ENCODE data around the gene GLOD4.
A peak's percentile ranks its signal among the peaks of the same experiment; 100 is the strongest.

The GLOD4 gene

GRCh38 chr17:752620-753219, 29.4 kb downstream of the GLOD4 start:
- Histone ChIP-seq H3K4me3 (ENCODE audit: low read depth, low read length) (peak overlapping the region; percentile 97), H3K9ac (ENCODE audit: low read length) (peak overlapping the region; percentile 11), H4K91ac (ENCODE audit: low read depth, low read length) (peak overlapping the region; percentile 89), H3K23ac (ENCODE audit: low read length) (no peak overlapping the region), H3K36me3 (ENCODE audit: control insufficient read depth in 1 of 2, insufficient read depth in 2 of 2, low read length in 2 of 2) (peaks cover 11 to 13% of the 10 kb centered on the region in 2 experiments), H3K79me2 (ENCODE audit: control insufficient read depth, insufficient read depth, low read length, poor library complexity) (peaks cover 14% of the 10 kb centered on the region), H3K18ac (ENCODE audit: low read length) (peak overlapping the region; percentile 84), H3K79me1 (ENCODE audit: low read length) (peaks cover 11% of the 10 kb centered on the region), H4K8ac (ENCODE audit: low read depth, low read length) (peak overlapping the region; percentile 97), H2AK5ac (ENCODE audit: low read length) (peak overlapping the region; percentile 80), H3K27ac (ENCODE audit: low read depth, low read length) (no peak overlapping the region), H2BK5ac (ENCODE audit: low read depth, low read length, poor library complexity) (peak overlapping the region; percentile 29), H3K27me3 (ENCODE audit: insufficient read depth, low read length) (no peaks in the 10 kb centered on the region), H4K12ac (ENCODE audit: low read depth, low read length) (peak overlapping the region; percentile 95), H3K4ac (ENCODE audit: low read depth, low read length) (peak overlapping the region; percentile 66), H3K4me1 (ENCODE audit: control insufficient read depth in 1 of 2, insufficient read depth in 2 of 2, low read length in 2 of 2) (peaks cover 9 to 11% of the 10 kb centered on the region in 2 experiments), H3K9me3 (ENCODE audit: insufficient read depth, low read depth, low read length) (peaks cover 5% of the 10 kb centered on the region), H3K4me2 (ENCODE audit: low read length) (peak overlapping the region; percentile 76), H3K14ac (ENCODE audit: low read length) (peak overlapping the region; percentile 89), H2BK12ac (ENCODE audit: low read length) (peak overlapping the region; percentile 33), H2AFZ (ENCODE audit: insufficient read depth, low read length, poor library complexity) (peak overlapping the region; percentile 85), H2BK120ac (ENCODE audit: insufficient read depth, low read length, poor library complexity) (peak overlapping the region; percentile 40)
- no CpG with 5 or more reads among the region's 43 CpGs for WGBS (ENCODE audit: extremely low coverage, insufficient coverage, insufficient read length)
- peak in 1 of 2 donors; percentile 16 for DNase-seq

DNA sequence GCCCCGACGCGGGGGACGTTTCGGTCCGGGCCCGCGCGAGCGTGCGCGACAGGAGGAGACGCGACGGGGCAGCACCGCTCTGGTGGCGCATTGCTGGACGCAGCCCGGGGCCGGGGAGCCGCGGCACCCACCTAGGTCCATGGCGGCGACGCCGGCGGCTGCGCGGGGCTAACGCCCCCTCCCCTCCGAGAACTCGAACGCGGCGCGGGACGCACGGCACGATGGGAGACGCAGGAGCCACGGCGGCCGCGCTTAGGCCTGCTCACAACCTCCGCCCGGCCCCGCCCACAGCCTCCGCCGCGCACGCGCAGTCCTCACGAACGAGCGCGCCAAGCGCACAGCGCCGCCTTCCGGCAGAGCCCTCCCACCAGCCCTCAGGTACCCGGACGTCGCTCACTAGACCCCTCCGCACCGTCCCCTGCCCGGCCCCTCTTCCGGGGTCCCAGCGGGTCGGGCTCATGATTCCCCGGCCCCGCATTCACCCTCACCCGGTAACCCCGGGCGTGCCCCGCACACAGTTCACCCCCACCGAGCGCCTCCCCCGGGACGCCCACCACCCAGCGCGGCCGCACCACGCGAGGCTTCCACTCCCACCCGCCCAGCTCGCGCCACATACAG, 30.0 kb downstream of the GLOD4 start, which contains the start of gene GEMIN4:
GEMIN4 (minus strand) TSS at position 263 of the 618 bp plus-strand sequence; CDS start at position 141, 122 bp downstream.
- peaks cover 11% of the 10 kb centered on the region for H3K79me1 ChIP-seq (ENCODE audit: low read length)
- H4K91ac ChIP-seq (ENCODE audit: low read depth, low read length), result peak within 1 kb of the TSS; percentile 89
- H3K4me3 ChIP-seq (ENCODE audit: low read depth, low read length), result peak within 1 kb of the TSS; percentile 97
- WGBS (ENCODE audit: extremely low coverage, insufficient coverage, insufficient read length), result no CpG with 5 or more reads among the region's 87 CpGs
- peaks cover 14% of the 10 kb centered on the region for H3K79me2 ChIP-seq (ENCODE audit: control insufficient read depth, insufficient read depth, low read length, poor library complexity)
- H2BK5ac ChIP-seq (ENCODE audit: low read depth, low read length, poor library complexity), result peak within 1 kb of the TSS; percentile 29
- peak within 1 kb of the TSS; percentile 66 for H3K4ac ChIP-seq (ENCODE audit: low read depth, low read length)
- H3K9ac ChIP-seq (ENCODE audit: low read length), result peak within 1 kb of the TSS; percentile 81
- H3K14ac ChIP-seq (ENCODE audit: low read length), result peak within 1 kb of the TSS; percentile 89
- no peaks in the 10 kb centered on the region for H3K27me3 ChIP-seq (ENCODE audit: insufficient read depth, low read length)
- H3K4me2 ChIP-seq (ENCODE audit: low read length), result peak within 1 kb of the TSS; percentile 76
- H2BK12ac ChIP-seq (ENCODE audit: low read length), result peak within 1 kb of the TSS; percentile 33
- no peak within 1 kb of the TSS for H3K23ac ChIP-seq (ENCODE audit: low read length)
- no peak within 1 kb of the TSS for H3K27ac ChIP-seq (ENCODE audit: low read depth, low read length)
- peak within 1 kb of the TSS; percentile 95 for H4K12ac ChIP-seq (ENCODE audit: low read depth, low read length)
- H3K9me3 ChIP-seq (ENCODE audit: insufficient read depth, low read depth, low read length), result peaks cover 6% of the 10 kb centered on the region
- H3K18ac ChIP-seq (ENCODE audit: low read length), result peak within 1 kb of the TSS; percentile 84
- H2AK5ac ChIP-seq (ENCODE audit: low read length), result peak within 1 kb of the TSS; percentile 80
- H2AFZ ChIP-seq (ENCODE audit: insufficient read depth, low read length, poor library complexity), result peak within 1 kb of the TSS; percentile 85
- H3K4me1 ChIP-seq (ENCODE audit: control insufficient read depth in 1 of 2, insufficient read depth in 2 of 2, low read length in 2 of 2), result peaks cover 9 to 11% of the 10 kb centered on the region in 2 experiments
- DNase-seq, result peak; percentile 82 to 95
- peak within 1 kb of the TSS; percentile 97 for H4K8ac ChIP-seq (ENCODE audit: low read depth, low read length)
- peaks cover 17 to 19% of the 10 kb centered on the region in 2 experiments for H3K36me3 ChIP-seq (ENCODE audit: control insufficient read depth in 1 of 2, insufficient read depth in 2 of 2, low read length in 2 of 2)
- H2BK120ac ChIP-seq (ENCODE audit: insufficient read depth, low read length, poor library complexity), result peak within 1 kb of the TSS; percentile 40

DNA sequence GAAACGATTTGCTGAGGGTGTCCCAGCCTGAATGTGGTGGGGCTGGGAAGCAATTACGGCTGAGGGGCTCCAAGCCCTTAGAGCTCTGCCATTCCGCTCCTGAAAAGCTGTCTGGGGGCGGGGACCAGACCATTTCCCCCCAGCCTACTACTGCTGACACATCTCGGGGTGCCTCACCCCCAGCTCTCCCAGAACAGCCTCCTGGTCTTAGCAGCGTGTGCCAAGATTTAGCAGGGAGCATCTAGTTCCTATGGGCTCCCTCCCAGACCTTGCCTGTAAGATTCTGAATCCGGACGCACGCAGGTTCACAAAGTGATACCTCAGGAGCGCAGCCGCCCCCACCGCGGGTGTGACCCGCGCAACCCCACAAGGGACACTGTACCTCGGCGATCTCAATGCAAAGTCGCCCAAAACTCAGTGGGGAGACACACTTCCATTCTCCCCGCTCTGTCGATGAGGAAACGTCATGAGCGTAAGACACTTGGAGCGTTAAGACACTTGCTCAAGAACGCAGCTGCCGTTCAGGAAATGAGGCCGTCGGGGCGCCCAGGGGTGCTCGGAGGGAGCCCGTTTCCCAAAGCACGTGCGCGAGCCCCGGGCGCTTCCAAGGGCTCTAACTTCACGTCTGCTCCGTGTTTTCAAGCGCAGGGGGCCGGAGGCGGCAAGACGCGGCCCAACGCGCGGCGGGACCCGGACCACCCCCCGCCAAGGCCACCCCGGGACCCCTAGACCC, 30.6 kb downstream of the GLOD4 start:
- H3K79me2 ChIP-seq (ENCODE audit: control insufficient read depth, insufficient read depth, low read length, poor library complexity), result peaks cover 14% of the 10 kb centered on the region
- no peak overlapping the region for H2BK12ac ChIP-seq (ENCODE audit: low read length)
- peaks cover 9 to 11% of the 10 kb centered on the region in 2 experiments for H3K4me1 ChIP-seq (ENCODE audit: control insufficient read depth in 1 of 2, insufficient read depth in 2 of 2, low read length in 2 of 2)
- peaks cover 11% of the 10 kb centered on the region for H3K79me1 ChIP-seq (ENCODE audit: low read length)
- H3K23ac ChIP-seq (ENCODE audit: low read length), result no peak overlapping the region
- peak overlapping the region; percentile 79 for H4K8ac ChIP-seq (ENCODE audit: low read depth, low read length)
- H4K91ac ChIP-seq (ENCODE audit: low read depth, low read length), result peak overlapping the region; percentile 80
- H2AK5ac ChIP-seq (ENCODE audit: low read length), result peak overlapping the region; percentile 46
- peak overlapping the region; percentile 33 for H3K18ac ChIP-seq (ENCODE audit: low read length)
- H3K27me3 ChIP-seq (ENCODE audit: insufficient read depth, low read length), result no peaks in the 10 kb centered on the region
- H3K27ac ChIP-seq (ENCODE audit: low read depth, low read length), result no peak overlapping the region
- H2AFZ ChIP-seq (ENCODE audit: insufficient read depth, low read length, poor library complexity), result peak overlapping the region; percentile 78
- H2BK120ac ChIP-seq (ENCODE audit: insufficient read depth, low read length, poor library complexity), result no peak overlapping the region
- H3K4me3 ChIP-seq (ENCODE audit: low read depth, low read length), result peak overlapping the region; percentile 97
- H3K9ac ChIP-seq (ENCODE audit: low read length), result peak overlapping the region; percentile 81
- no CpG with 5 or more reads among the region's 49 CpGs for WGBS (ENCODE audit: extremely low coverage, insufficient coverage, insufficient read length)
- no peak overlapping the region for H2BK5ac ChIP-seq (ENCODE audit: low read depth, low read length, poor library complexity)
- H3K4me2 ChIP-seq (ENCODE audit: low read length), result peak overlapping the region; percentile 76
- H3K9me3 ChIP-seq (ENCODE audit: insufficient read depth, low read depth, low read length), result peaks cover 6% of the 10 kb centered on the region
- DNase-seq, result peak in 1 of 2 donors; percentile 27
- peak overlapping the region; percentile 63 for H3K4ac ChIP-seq (ENCODE audit: low read depth, low read length)
- peak overlapping the region; percentile 56 for H4K12ac ChIP-seq (ENCODE audit: low read depth, low read length)
- H3K36me3 ChIP-seq (ENCODE audit: control insufficient read depth in 1 of 2, insufficient read depth in 2 of 2, low read length in 2 of 2), result peaks cover 21 to 22% of the 10 kb centered on the region in 2 experiments
- peak overlapping the region; percentile 79 for H3K14ac ChIP-seq (ENCODE audit: low read length)

DNA sequence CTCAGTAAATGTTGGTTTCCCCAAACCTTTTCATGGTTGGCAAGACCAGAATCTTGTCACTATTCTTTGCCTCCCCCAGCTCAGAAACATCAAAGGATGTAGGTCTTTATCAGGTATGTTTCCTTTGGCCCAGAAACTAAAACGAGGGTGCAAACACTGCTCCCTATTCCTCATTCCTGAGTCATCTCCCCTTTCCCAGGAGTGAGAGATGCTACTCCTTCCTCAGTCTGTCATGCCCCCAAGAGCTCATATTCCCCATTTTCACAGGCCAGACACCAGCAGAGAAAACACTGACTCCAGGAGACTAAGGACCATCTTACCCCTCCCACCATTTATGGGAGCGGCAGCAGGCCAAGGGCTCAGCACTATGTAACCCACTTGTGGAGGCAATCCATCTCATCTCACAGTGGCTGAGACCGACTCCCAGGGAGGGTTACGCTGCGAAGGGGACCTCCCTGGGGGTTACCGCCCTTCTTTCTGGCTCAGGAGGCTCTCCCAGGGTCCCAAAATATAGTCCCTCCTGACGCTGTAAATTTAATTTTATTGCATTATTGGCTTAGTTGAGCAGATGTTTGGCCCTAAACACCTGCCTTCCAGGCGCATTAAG, 31.5 kb downstream of the GLOD4 start:
- WGBS (ENCODE audit: extremely low coverage, insufficient coverage, insufficient read length), result no CpG with 5 or more reads among the region's 8 CpGs
- H3K4ac ChIP-seq (ENCODE audit: low read depth, low read length), result peak overlapping the region; percentile 9
- H3K14ac ChIP-seq (ENCODE audit: low read length), result no peak overlapping the region
- H3K9ac ChIP-seq (ENCODE audit: low read length), result no peak overlapping the region
- no peak overlapping the region for H3K4me3 ChIP-seq (ENCODE audit: low read depth, low read length)
- no peak overlapping the region for H2BK12ac ChIP-seq (ENCODE audit: low read length)
- no peak overlapping the region for H4K8ac ChIP-seq (ENCODE audit: low read depth, low read length)
- H4K91ac ChIP-seq (ENCODE audit: low read depth, low read length), result no peak overlapping the region
- peaks cover 14% of the 10 kb centered on the region for H3K79me2 ChIP-seq (ENCODE audit: control insufficient read depth, insufficient read depth, low read length, poor library complexity)
- H3K36me3 ChIP-seq (ENCODE audit: control insufficient read depth in 1 of 2, insufficient read depth in 2 of 2, low read length in 2 of 2), result peaks cover 30 to 31% of the 10 kb centered on the region in 2 experiments
- H3K4me1 ChIP-seq (ENCODE audit: control insufficient read depth in 1 of 2, insufficient read depth in 2 of 2, low read length in 2 of 2), result peaks cover 9 to 11% of the 10 kb centered on the region in 2 experiments
- H3K4me2 ChIP-seq (ENCODE audit: low read length), result peak overlapping the region; percentile 76
- no peak overlapping the region for H3K27ac ChIP-seq (ENCODE audit: low read depth, low read length)
- no peak overlapping the region for H2BK5ac ChIP-seq (ENCODE audit: low read depth, low read length, poor library complexity)
- no peak overlapping the region for H2BK120ac ChIP-seq (ENCODE audit: insufficient read depth, low read length, poor library complexity)
- no peak overlapping the region for H2AK5ac ChIP-seq (ENCODE audit: low read length)
- H3K18ac ChIP-seq (ENCODE audit: low read length), result no peak overlapping the region
- H3K27me3 ChIP-seq (ENCODE audit: insufficient read depth, low read length), result no peaks in the 10 kb centered on the region
- peaks cover 11% of the 10 kb centered on the region for H3K79me1 ChIP-seq (ENCODE audit: low read length)
- H3K23ac ChIP-seq (ENCODE audit: low read length), result no peak overlapping the region
- no peak for DNase-seq
- no peak overlapping the region for H2AFZ ChIP-seq (ENCODE audit: insufficient read depth, low read length, poor library complexity)
- H4K12ac ChIP-seq (ENCODE audit: low read depth, low read length), result no peak overlapping the region
- peaks cover 6% of the 10 kb centered on the region for H3K9me3 ChIP-seq (ENCODE audit: insufficient read depth, low read depth, low read length)
